ENCODE data around the gene NR2F6. TPM values are rescaled to one million over a fixed set of nuclear protein-coding genes. Genes with fewer than 3 reads are reported as not detected.
A peak's percentile ranks its signal among the peaks of the same experiment; 100 is the strongest.

NR2F6 gene
- total RNA-seq, 1 experiment from 2014 or later = 32.8 TPM

DNA sequence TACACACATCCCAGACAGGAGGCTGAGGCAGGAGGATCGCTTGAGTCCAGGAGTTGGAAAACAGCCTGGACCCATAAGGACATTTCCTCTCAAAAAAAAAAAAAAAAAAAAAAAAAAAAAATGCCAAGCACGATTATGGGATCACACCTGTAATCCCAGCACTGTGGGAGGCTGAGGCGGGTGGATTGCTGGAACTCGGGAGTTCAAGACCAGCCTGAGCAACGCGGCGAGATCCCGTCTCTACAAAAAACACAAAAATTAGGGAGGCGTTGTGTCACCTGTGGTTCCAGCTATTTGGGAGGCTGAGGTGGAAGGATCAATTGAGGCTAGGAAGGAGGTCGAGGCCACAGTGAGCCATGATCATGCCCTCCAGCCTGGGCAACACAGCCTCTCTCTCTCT is 20.7 kb downstream of the NR2F6 start:
- DNase-seq (ENCODE audit: unreplicated experiment) = no peak
- TF ChIP-seq, protein P1, sequence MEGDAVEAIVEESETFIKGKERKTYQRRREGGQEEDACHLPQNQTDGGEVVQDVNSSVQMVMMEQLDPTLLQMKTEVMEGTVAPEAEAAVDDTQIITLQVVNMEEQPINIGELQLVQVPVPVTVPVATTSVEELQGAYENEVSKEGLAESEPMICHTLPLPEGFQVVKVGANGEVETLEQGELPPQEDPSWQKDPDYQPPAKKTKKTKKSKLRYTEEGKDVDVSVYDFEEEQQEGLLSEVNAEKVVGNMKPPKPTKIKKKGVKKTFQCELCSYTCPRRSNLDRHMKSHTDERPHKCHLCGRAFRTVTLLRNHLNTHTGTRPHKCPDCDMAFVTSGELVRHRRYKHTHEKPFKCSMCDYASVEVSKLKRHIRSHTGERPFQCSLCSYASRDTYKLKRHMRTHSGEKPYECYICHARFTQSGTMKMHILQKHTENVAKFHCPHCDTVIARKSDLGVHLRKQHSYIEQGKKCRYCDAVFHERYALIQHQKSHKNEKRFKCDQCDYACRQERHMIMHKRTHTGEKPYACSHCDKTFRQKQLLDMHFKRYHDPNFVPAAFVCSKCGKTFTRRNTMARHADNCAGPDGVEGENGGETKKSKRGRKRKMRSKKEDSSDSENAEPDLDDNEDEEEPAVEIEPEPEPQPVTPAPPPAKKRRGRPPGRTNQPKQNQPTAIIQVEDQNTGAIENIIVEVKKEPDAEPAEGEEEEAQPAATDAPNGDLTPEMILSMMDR (IDR thresholded peaks at IDR 0.05; ENCODE audit: unreplicated experiment) = no peak
- Mint-ChIP-seq H3K9me3 (ENCODE audit: unreplicated experiment) (no peaks in the 10 kb centered on the region), H3K4me3 (ENCODE audit: unreplicated experiment) (peak overlapping the region; percentile 93), H3K36me3 (ENCODE audit: insufficient read depth, unreplicated experiment) (peaks cover 5% of the 10 kb centered on the region), H3K4me1 (ENCODE audit: insufficient read depth, unreplicated experiment) (no peaks in the 10 kb centered on the region), H3K27ac (ENCODE audit: low read depth, unreplicated experiment) (no peak overlapping the region), H3K27me3 (ENCODE audit: insufficient read depth, unreplicated experiment) (no peaks in the 10 kb centered on the region)
- no TSS peak for BruUV-seq (replicated peaks)
- POLR2A ChIA-PET = interaction anchor here (1.7 to 3.5 kb wide), 5 partner anchors 10 to 42 kb away, joined by 3 to 36 read pairs (median 34); partner anchors contain the start of genes BABAM1 and USE1
- intact Hi-C loops (cut with micrococcal nuclease) = loop anchor here (10.0 kb wide), 1 partner anchor 150 kb away; the partner anchor contains the start of genes HAUS8 and MYO9B
- CTCF ChIA-PET = interaction anchor here (0.7 kb wide), 1 partner anchor 9 kb away, joined by 3 read pairs; no protein-coding TSS in a partner anchor

DNA sequence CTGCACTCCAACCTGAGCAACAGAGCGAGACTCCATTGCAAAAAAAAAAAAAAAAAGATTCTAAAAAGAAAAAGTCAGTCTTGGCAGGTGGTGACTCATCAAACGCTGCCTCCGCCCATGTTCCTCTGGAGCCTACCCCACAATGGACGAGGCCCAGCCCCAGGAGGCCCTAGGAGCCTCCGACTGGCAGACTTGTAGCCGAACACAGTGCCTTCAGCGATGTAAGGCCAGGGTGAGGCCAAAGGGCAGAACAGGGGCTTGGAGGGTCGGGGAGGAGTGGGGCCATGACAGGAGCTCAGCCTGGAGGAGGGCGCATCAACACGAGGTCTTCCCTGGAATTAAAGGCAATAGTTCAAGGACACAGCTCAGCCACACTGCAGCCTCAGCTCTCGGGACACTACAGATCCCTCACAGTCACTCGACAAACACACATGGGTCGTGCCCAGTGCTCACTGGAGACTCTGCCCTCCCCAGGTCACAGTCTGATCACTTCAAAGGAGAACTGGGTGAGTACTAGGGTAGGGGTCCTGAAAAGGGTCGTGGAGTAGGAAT is 25.4 kb downstream of the NR2F6 start:
- peak overlapping the region; percentile 12 for H3K4me3 Mint-ChIP-seq (ENCODE audit: unreplicated experiment)
- CTCF ChIA-PET = interaction anchor here (0.5 to 0.7 kb wide), 2 partner anchors 40 to 334 kb away, joined by 3 to 4 read pairs; no protein-coding TSS in a partner anchor

DNA sequence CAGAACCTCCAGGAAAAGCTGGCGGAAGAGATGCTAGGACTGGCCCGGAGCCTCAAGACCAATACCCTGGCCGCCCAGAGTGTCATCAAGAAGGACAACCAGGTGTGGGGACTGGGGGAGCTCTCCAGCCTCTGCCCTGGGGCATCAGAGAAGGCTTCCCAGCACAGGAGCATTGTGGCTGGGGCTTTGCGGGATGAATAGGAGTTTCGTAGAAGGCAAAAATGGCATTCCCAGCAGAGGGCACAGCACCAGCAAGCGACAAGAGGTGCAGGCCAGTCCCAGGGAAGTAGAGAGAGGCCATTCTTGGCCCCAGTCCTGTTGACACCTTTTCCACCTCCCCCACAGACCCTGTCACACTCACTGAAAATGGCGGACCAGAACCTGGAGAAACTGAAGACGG is 26.4 kb downstream of the NR2F6 start:
- ChIA-PET POLR2A (interaction anchor here (0.9 to 2.9 kb wide), 2 partner anchors 24 to 48 kb away, joined by 3 to 9 read pairs; partner anchors contain the start of gene BABAM1), CTCF (no interaction called here)
- Mint-ChIP-seq H3K36me3 (ENCODE audit: insufficient read depth, unreplicated experiment) (peaks cover 39% of the 10 kb centered on the region), H3K4me3 (ENCODE audit: unreplicated experiment) (no peak overlapping the region), H3K27me3 (ENCODE audit: insufficient read depth, unreplicated experiment) (no peaks in the 10 kb centered on the region), H3K4me1 (ENCODE audit: insufficient read depth, unreplicated experiment) (no peaks in the 10 kb centered on the region), H3K27ac (ENCODE audit: low read depth, unreplicated experiment) (peak overlapping the region; percentile 12), H3K9me3 (ENCODE audit: unreplicated experiment) (no peaks in the 10 kb centered on the region)
- BruUV-seq (replicated peaks) = no TSS peak
- TF ChIP-seq, protein P1 (IDR thresholded peaks at IDR 0.05; ENCODE audit: unreplicated experiment) = no peak
- DNase-seq (ENCODE audit: unreplicated experiment) = no peak
- intact Hi-C loops (cut with micrococcal nuclease) = no loop called here

More for the DNA sequence above, 25.4 kb downstream of the NR2F6 start:
- peak; percentile 88 for DNase-seq (ENCODE audit: unreplicated experiment)
- H3K27me3 Mint-ChIP-seq (ENCODE audit: insufficient read depth, unreplicated experiment) = no peaks in the 10 kb centered on the region
- POLR2A ChIA-PET = interaction anchor here (0.6 to 2.9 kb wide), 6 partner anchors 10 to 87 kb away, joined by 3 to 9 read pairs (median 3); partner anchors contain the start of gene BABAM1
- peaks cover 39% of the 10 kb centered on the region for H3K36me3 Mint-ChIP-seq (ENCODE audit: insufficient read depth, unreplicated experiment)
- H3K27ac Mint-ChIP-seq (ENCODE audit: low read depth, unreplicated experiment) = no peak overlapping the region
- intact Hi-C loops (cut with micrococcal nuclease) = loop anchor here (10.0 kb wide), 1 partner anchor 145 kb away; the partner anchor contains the start of genes HAUS8 and MYO9B
- H3K4me1 Mint-ChIP-seq (ENCODE audit: insufficient read depth, unreplicated experiment) = no peaks in the 10 kb centered on the region
- BruUV-seq (replicated peaks) = no TSS peak
- H3K9me3 Mint-ChIP-seq (ENCODE audit: unreplicated experiment) = no peaks in the 10 kb centered on the region
- TF ChIP-seq, protein P1 (IDR thresholded peaks at IDR 0.05; ENCODE audit: unreplicated experiment) = no peak

DNA sequence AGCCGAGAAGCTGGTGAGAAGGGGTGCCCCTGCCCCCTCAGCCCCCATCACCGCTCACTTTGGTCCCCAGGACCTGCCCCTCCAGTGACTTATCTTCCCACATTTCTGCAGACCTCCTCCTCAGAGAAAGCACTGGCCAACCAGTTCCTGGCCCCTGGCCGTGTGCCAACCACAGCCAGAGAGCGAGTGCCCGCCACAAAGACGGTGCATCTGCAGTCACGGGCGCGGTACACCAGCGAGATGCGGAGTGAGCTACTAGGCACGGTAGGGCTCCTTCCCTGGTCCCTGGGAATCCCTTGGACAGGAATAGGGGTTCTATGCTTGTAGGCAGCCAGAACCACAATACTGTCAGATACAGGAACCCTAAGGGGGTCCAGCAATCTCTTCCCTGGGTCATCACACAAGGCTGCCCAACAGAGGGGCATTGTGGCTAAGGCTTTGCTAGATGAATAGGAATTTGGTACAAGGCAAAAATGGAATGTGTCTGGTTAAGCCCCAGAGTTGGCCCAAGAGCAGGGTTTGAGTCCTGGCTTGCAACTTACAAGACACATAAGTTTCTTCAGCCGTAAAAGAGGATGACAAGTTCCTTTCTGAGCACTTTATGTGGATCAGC is 29.6 kb downstream of the NR2F6 start:
- ChIA-PET CTCF (interaction anchor here (0.5 to 0.9 kb wide), 5 partner anchors 10 to 1106 kb away, joined by 3 to 4 read pairs (median 3); partner anchors contain the start of genes HAUS8 and MYO9B), POLR2A (interaction anchor here (0.6 to 2.7 kb wide), 13 partner anchors 7 to 1173 kb away, joined by 3 to 36 read pairs (median 5); partner anchors contain the start of genes BABAM1, MRPL34, MYO9B and OCEL1)
- Mint-ChIP-seq H3K27me3 (ENCODE audit: insufficient read depth, unreplicated experiment) (no peaks in the 10 kb centered on the region), H3K27ac (ENCODE audit: low read depth, unreplicated experiment) (peak overlapping the region; percentile 98), H3K9me3 (ENCODE audit: unreplicated experiment) (no peaks in the 10 kb centered on the region), H3K36me3 (ENCODE audit: insufficient read depth, unreplicated experiment) (peaks cover 52% of the 10 kb centered on the region), H3K4me3 (ENCODE audit: unreplicated experiment) (peak overlapping the region; percentile 80), H3K4me1 (ENCODE audit: insufficient read depth, unreplicated experiment) (no peaks in the 10 kb centered on the region)
- TF ChIP-seq, protein P1 (IDR thresholded peaks at IDR 0.05; ENCODE audit: unreplicated experiment) = no peak
- intact Hi-C loops (cut with micrococcal nuclease) = no loop called here
- TSS peak; percentile 63 for BruUV-seq (replicated peaks)
- no peak for DNase-seq (ENCODE audit: unreplicated experiment)

All from MCF 10A (cell line).